Keratinocyte (primary cell): ENCODE results near the gene NSMCE3. TPM values are rescaled to one million over a fixed set of nuclear protein-coding genes. Genes with fewer than 3 reads are reported as not detected.

ENCODE experiments used
- DNase-seq: peaks from one replicate; pipeline ENCODE4 v3.0.0-alpha.2; 2011; ENCODE audit warnings: low read depth, missing footprints, low spot score
- FAIRE-seq: peaks from 2 replicates; lab custom pipeline; 2011; peaks lifted over from hg19 to GRCh38; lab: Jason Lieb, UNC
- H2AFZ ChIP-seq: 2 replicates; pipeline ENCODE4 v1.6.0; 2012; ENCODE audit warnings: low read length, control low read depth, inconsistent platforms; ENCODE audit not compliant: control insufficient read depth
- H3K27ac ChIP-seq: 2 replicates; pipeline ENCODE4 v1.5.1; 2011; ENCODE audit warnings: low read length; ENCODE audit not compliant: control insufficient read depth, insufficient read depth
- H3K27me3 ChIP-seq: 3 replicates; pipeline ENCODE4 v1.6.0; 2011; ENCODE audit warnings: low read length; ENCODE audit not compliant: control insufficient read depth, insufficient read depth; ENCODE audit errors: extremely low read depth
- H3K36me3 ChIP-seq, 2 experiments: 2 replicates in 1 of 2; 3 replicates in 1 of 2; pipeline ENCODE4 v1.5.1; 2011; ENCODE audit warnings: low read length in 2 of 2, mild to moderate bottlenecking in 1 of 2; ENCODE audit not compliant: control insufficient read depth in 2 of 2, insufficient read depth in 2 of 2; ENCODE audit errors: extremely low read depth in 1 of 2
- H3K4me1 ChIP-seq: 3 replicates; pipeline ENCODE4 v1.5.1; 2011; ENCODE audit warnings: low read length; ENCODE audit not compliant: control insufficient read depth, insufficient read depth; ENCODE audit errors: extremely low read depth
- H3K4me2 ChIP-seq: 3 replicates; pipeline ENCODE4 v1.6.0; 2011; ENCODE audit warnings: low read depth, low read length; ENCODE audit not compliant: control insufficient read depth, insufficient read depth; ENCODE audit errors: extremely low read depth
- H3K4me3 ChIP-seq, 3 experiments: fragments of 200-600 bp in 1 of 3; sonication (generic) in 1 of 3; 2 replicates in 2 of 3; 3 replicates in 1 of 3; pipeline ENCODE4 v1.5.1; 2011 to 2016; ENCODE audit warnings: low read length in 3 of 3, mild to moderate bottlenecking in 3 of 3, control low read depth in 2 of 3, inconsistent platforms in 1 of 3, low read depth in 1 of 3, mixed read lengths in 1 of 3, mixed run types in 1 of 3, moderate library complexity in 1 of 3; ENCODE audit not compliant: control insufficient read depth in 2 of 3, insufficient read depth in 2 of 3; ENCODE audit errors: extremely low read depth in 1 of 3
- H3K79me2 ChIP-seq: 2 replicates; pipeline ENCODE4 v1.6.0; 2012; ENCODE audit warnings: low read length; ENCODE audit not compliant: control insufficient read depth, insufficient read depth
- H3K9ac ChIP-seq: 3 replicates; pipeline ENCODE4 v1.6.0; 2011; ENCODE audit warnings: low read length; ENCODE audit not compliant: control insufficient read depth, insufficient read depth; ENCODE audit errors: extremely low read depth
- H3K9me1 ChIP-seq: 3 replicates; pipeline ENCODE4 v1.6.0; 2011; ENCODE audit warnings: low read length; ENCODE audit not compliant: control insufficient read depth, insufficient read depth; ENCODE audit errors: extremely low read depth
- H3K9me3 ChIP-seq: 2 replicates; pipeline ENCODE4 v1.5.1; 2012; ENCODE audit warnings: low read depth, low read length; ENCODE audit not compliant: control insufficient read depth
- H4K20me1 ChIP-seq: 3 replicates; pipeline ENCODE4 v1.6.0; 2011; ENCODE audit warnings: low read length; ENCODE audit not compliant: control insufficient read depth, insufficient read depth; ENCODE audit errors: extremely low read depth
- CTCF ChIP-seq, 3 experiments: IDR thresholded peaks in 1 of 3; conservative IDR thresholded peaks in 1 of 3; optimal IDR thresholded peaks in 1 of 3; 2 replicates in 2 of 3; 3 replicates in 1 of 3; pipeline versions ENCODE3 to v1.5.1; 2011; ENCODE audit warnings: low read length in 3 of 3, mild to moderate bottlenecking in 3 of 3, moderate library complexity in 2 of 3, control low read depth in 1 of 3, inconsistent platforms in 1 of 3; ENCODE audit not compliant: insufficient read depth in 2 of 3; ENCODE audit errors: extremely low read depth in 1 of 3
- EZH2 ChIP-seq: IDR thresholded peaks from one replicate; pipeline ENCODE4 v1.6.1; 2012; ENCODE audit warnings: inconsistent platforms, mild to moderate bottlenecking, low read length, moderate library complexity
- dilution Hi-C: fragments of 300-500 bp; cut with MboI; formaldehyde crosslinking; loops from one replicate; pipeline ENCODE4 v1.7.0; 2020; ENCODE audit warnings: low sequenced_read_pairs; ENCODE audit not compliant: extremely low pct_ligation_motif_present
- polyA minus RNA-seq, 3 experiments: library from RNA; depleted of rRNA, polyadenylated mRNA; stranded (reverse); fragments of >200 nt; gene quantifications; 1 replicate in 1 of 3; 2 replicates in 1 of 3; 3 replicates in 1 of 3; pipeline ENCODE4 v1.2.3, GENCODE V29; 2011
- polyA plus RNA-seq, 5 experiments: library from polyadenylated mRNA; depleted of rRNA in 3 of 5; stranded (reverse) in 3 of 5; stranded (forward) in 1 of 5; unstranded in 1 of 5; fragments of >200 nt; gene quantifications; 1 replicate in 1 of 5; 2 replicates in 3 of 5; 3 replicates in 1 of 5; pipeline versions ENCODE4 v1.2.1 to v1.2.3, GENCODE V29; 2011 to 2012; ENCODE audit warnings: missing spikeins in 2 of 5, low read depth in 1 of 5, low replicate concordance in 1 of 5

The NSMCE3 gene
- polyA plus RNA-seq (6.8 to 8.7 TPM (median 8.4 TPM) in 3 replicates), polyA minus RNA-seq (4.3 to 4.8 TPM (median 4.3 TPM) in 3 replicates)
- 2.3 TPM for polyA plus RNA-seq (2011; ENCODE audit: low read depth)
- 4.5 and 5.6 TPM in 2 replicates for polyA plus RNA-seq (2011; cell fraction: cytosol; rRNA removed)
- 9.5 and 10.1 TPM in 2 replicates for polyA plus RNA-seq (2011; cell fraction: nucleus; rRNA removed)
- polyA plus RNA-seq (2012; ENCODE audit: low replicate concordance), result 4.9 and 6.9 TPM in 2 replicates
- 6.3 TPM for polyA minus RNA-seq (2011; cell fraction: cytosol; rRNA and poly(A)+ RNA removed)
- polyA minus RNA-seq (2011; cell fraction: nucleus; rRNA and poly(A)+ RNA removed), result 5.2 and 5.7 TPM in 2 replicates

- Histone ChIP-seq H3K4me1 (peaks cover 23% of the 10 kb centered on the region), H3K9ac (peak within 1 kb of the TSS; percentile 86), H3K36me3 (no peaks in the 10 kb centered on the region), H3K27me3 (no peaks in the 10 kb centered on the region), H3K9me1 (no peaks in the 10 kb centered on the region), H3K4me2 (peak within 1 kb of the TSS; percentile 99), H3K4me3 (peak within 1 kb of the TSS; percentile 86 to 98 (median 89)), H2AFZ (peak within 1 kb of the TSS; percentile 94), H3K79me2 (peaks cover 25% of the 10 kb centered on the region), H3K27ac (peak within 1 kb of the TSS; percentile 79), H4K20me1 (no peaks in the 10 kb centered on the region), H3K9me3 (no peaks in the 10 kb centered on the region)
- FAIRE-seq, result no peak
- DNase-seq, result no peak
- dilution Hi-C loops, result no loop called here
- TF ChIP-seq EZH2 (no peak), CTCF (optimal IDR thresholded peaks at IDR 0.05 in 1 of 3, IDR thresholded peaks at IDR 0.05 in 1 of 3, conservative IDR thresholded peaks at IDR 0.05 in 1 of 3; ENCODE audit: extremely low read depth in 1 of 3, insufficient read depth in 2 of 3, low read length in 3 of 3) (no peak)
Measured at GRCh38 chr15:29269485-29270168, at the start of gene NSMCE3. Gene NSMCE3, minus strand, starts transcription at chr15:29269822. Its CDS starts 117 bp downstream, at chr15:29269705.

- H3K79me2 ChIP-seq, result no peaks in the 10 kb centered on the region
- no peaks in the 10 kb centered on the region for H4K20me1 ChIP-seq
- no peaks in the 10 kb centered on the region for H3K9me3 ChIP-seq
- no peak overlapping the region for H3K4me3 ChIP-seq
- no peak overlapping the region for H3K27ac ChIP-seq
- no peaks in the 10 kb centered on the region for H3K4me1 ChIP-seq
- no peaks in the 10 kb centered on the region for H3K36me3 ChIP-seq
- H3K9me1 ChIP-seq, result no peaks in the 10 kb centered on the region
- no peak overlapping the region for H3K4me2 ChIP-seq
- H3K27me3 ChIP-seq, result no peaks in the 10 kb centered on the region
- no peak overlapping the region for H3K9ac ChIP-seq
- TF ChIP-seq EZH2 (no peak), CTCF (optimal IDR thresholded peaks at IDR 0.05 in 1 of 3, IDR thresholded peaks at IDR 0.05 in 1 of 3, conservative IDR thresholded peaks at IDR 0.05 in 1 of 3; ENCODE audit: extremely low read depth in 1 of 3, insufficient read depth in 2 of 3, low read length in 3 of 3) (no peak)
- FAIRE-seq, result no peak
- H2AFZ ChIP-seq, result no peak overlapping the region
- DNase-seq, result no peak
- dilution Hi-C loops, result no loop called here
Measured at GRCh38 chr15:29316422-29316821, 46.8 kb upstream of the NSMCE3 start.
